ENCODE data around the gene LMAN1L.

DNA sequence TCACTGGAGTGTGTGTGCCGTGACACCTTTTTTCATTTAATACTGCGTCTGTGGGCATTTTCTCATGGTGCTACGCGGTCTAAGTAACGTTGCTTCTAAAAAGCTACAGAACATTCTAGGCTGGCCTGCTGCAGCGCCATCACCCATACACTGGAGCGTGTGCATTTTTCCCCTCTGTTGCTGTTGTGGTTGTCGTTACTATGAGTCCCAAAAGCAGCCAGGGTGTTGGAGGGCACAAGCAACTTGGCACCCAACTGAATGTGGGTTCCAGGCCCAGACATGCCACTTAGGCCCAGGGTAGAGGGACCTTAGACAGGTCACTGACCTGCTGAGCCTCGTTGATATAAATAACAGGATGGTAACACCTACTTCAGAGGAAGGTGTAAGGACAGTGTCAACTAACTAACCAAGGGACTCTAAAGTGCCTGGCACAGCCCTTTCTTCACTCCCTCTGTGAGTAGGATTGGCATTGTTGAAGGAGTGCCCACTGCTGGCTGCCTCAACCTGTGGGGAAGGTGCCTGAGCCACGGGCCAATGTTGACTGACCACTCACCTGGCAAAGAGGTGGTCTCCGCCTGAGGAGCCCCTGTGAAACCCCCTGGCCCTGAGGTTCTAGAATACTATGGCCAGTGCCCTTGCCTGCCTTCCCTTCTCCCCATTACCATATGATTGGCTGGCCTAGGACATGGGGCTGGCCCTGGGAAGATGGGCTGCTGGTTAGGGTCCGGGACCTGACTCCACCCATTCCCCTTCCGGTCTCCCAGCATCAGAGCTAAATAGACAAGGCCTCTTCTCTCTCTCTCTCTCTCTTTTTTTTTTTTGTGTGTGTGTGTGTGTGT, 27.2 kb upstream of the LMAN1L start:
- no peak for TF ChIP-seq SMC3 (IDR thresholded peaks at IDR 0.05; ENCODE audit: low read depth, low read length)
- TF ChIP-seq, protein P1, sequence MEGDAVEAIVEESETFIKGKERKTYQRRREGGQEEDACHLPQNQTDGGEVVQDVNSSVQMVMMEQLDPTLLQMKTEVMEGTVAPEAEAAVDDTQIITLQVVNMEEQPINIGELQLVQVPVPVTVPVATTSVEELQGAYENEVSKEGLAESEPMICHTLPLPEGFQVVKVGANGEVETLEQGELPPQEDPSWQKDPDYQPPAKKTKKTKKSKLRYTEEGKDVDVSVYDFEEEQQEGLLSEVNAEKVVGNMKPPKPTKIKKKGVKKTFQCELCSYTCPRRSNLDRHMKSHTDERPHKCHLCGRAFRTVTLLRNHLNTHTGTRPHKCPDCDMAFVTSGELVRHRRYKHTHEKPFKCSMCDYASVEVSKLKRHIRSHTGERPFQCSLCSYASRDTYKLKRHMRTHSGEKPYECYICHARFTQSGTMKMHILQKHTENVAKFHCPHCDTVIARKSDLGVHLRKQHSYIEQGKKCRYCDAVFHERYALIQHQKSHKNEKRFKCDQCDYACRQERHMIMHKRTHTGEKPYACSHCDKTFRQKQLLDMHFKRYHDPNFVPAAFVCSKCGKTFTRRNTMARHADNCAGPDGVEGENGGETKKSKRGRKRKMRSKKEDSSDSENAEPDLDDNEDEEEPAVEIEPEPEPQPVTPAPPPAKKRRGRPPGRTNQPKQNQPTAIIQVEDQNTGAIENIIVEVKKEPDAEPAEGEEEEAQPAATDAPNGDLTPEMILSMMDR (conservative IDR thresholded peaks at IDR 0.05; ENCODE audit: low read depth, low read length): no peak

All from IMR-90 (cell line).